CD4-positive, alpha-beta T cell treated with Interleukin-4 for 4 hours (primary cell): ENCODE data around the gene TRMU.

Source experiments
- DNase-seq: peaks from one replicate; pipeline ENCODE4 v3.0.0-alpha.2; 2020

TRMU gene

GRCh38 chr22:46337870-46338269 is 2.4 kb downstream of the TRMU start:
- DNase-seq: no peak

- DNase-seq: no peak
These were observed 3.1 kb downstream of the TRMU start for GRCh38 chr22:46338636-46339035.

GRCh38 chr22:46339956-46340355 is 4.4 kb downstream of the TRMU start:
- no peak for DNase-seq

- no peak for DNase-seq
These were observed 5.2 kb downstream of the TRMU start for GRCh38 chr22:46340676-46341075.

- DNase-seq: no peak
These were observed 11.3 kb downstream of the TRMU start for GRCh38 chr22:46346680-46347405.

- DNase-seq: no peak
These were observed 12.1 kb downstream of the TRMU start for GRCh38 chr22:46347646-46348045.

- DNase-seq: no peak
These were observed 12.7 kb downstream of the TRMU start for GRCh38 chr22:46348099-46348695.

GRCh38 chr22:46349238-46349637 is 13.7 kb downstream of the TRMU start:
- no peak for DNase-seq

GRCh38 chr22:46349681-46350080 is 14.2 kb downstream of the TRMU start:
- DNase-seq: no peak

GRCh38 chr22:46350121-46350520 is 14.6 kb downstream of the TRMU start:
- no peak for DNase-seq

GRCh38 chr22:46350646-46351045 is 15.1 kb downstream of the TRMU start:
- DNase-seq: no peak

GRCh38 chr22:46351131-46351735 is 15.7 kb downstream of the TRMU start:
- DNase-seq: no peak

- DNase-seq: no peak
These were observed 16.3 kb downstream of the TRMU start for GRCh38 chr22:46351767-46352166.

- DNase-seq: no peak
These were observed 16.8 kb downstream of the TRMU start for GRCh38 chr22:46352276-46352675.

- no peak for DNase-seq
These were observed 17.3 kb downstream of the TRMU start for GRCh38 chr22:46352691-46353386.

GRCh38 chr22:46353483-46354105 is 18.1 kb downstream of the TRMU start:
- DNase-seq: no peak

- no peak for DNase-seq
These were observed 18.9 kb downstream of the TRMU start for GRCh38 chr22:46354176-46354992.

GRCh38 chr22:46354993-46355305 is 19.4 kb downstream of the TRMU start:
- no peak for DNase-seq

- DNase-seq: peak; percentile 44
These were observed 20.0 kb downstream of the TRMU start for GRCh38 chr22:46355369-46355995.

GRCh38 chr22:46355996-46356471 is 20.5 kb downstream of the TRMU start:
- DNase-seq: no peak

GRCh38 chr22:46356496-46357480 is 21.3 kb downstream of the TRMU start:
- no peak for DNase-seq
